Upper lobe of left lung (tissue), 6 donors: ENCODE results near the gene CTBP2. TPM values are rescaled to one million over a fixed set of nuclear protein-coding genes. Genes with fewer than 3 reads are reported as not detected.

Source experiments
- ATAC-seq, 2 donors: fragments of 200-7000 bp; cut with Tn5 transposase; one replicate each; pipeline ENCODE4 v1.9.1; 2022; ENCODE audit warnings: mild to moderate bottlenecking in 2 of 2, moderate library complexity in 2 of 2; ENCODE audit not compliant: low FRiP score in 2 of 2
- DNase-seq, 2 donors: peaks; one replicate each; pipeline ENCODE4 v3.0.0-alpha.2; 2019 to 2020
- H3K27ac ChIP-seq, 4 donors: fragments of 200-600 bp; sonication (generic); one replicate each; pipeline ENCODE4 v1.5.1; 2016 to 2019
- H3K27me3 ChIP-seq, 4 donors: fragments of 200-600 bp; sonication (generic); one replicate each; pipeline ENCODE4 v1.5.1; 2017 to 2019
- H3K36me3 ChIP-seq, 4 donors: fragments of 200-600 bp; sonication (generic); one replicate each; pipeline ENCODE4 v1.5.1; 2016 to 2019
- H3K4me1 ChIP-seq, 4 donors: fragments of 200-600 bp; sonication (generic); one replicate each; pipeline ENCODE4 v1.5.1; 2018 to 2019
- H3K4me3 ChIP-seq, 4 donors: fragments of 200-600 bp; sonication (generic); one replicate each; pipeline ENCODE4 v1.5.1; 2017 to 2019; ENCODE audit warnings: mild to moderate bottlenecking in 2 of 4, moderate library complexity in 1 of 4
- H3K9me3 ChIP-seq, 4 donors: fragments of 200-600 bp; sonication (generic); one replicate each; pipeline ENCODE4 v1.5.1; 2018 to 2019
- EP300 ChIP-seq, 4 donors: sonication (generic); formaldehyde crosslinking; IDR thresholded peaks; one replicate each; pipeline ENCODE4 v1.5.1; 2017; ENCODE audit warnings: antibody characterized with exemption in 4 of 4, control low read depth in 2 of 4
- POLR2A ChIP-seq, 4 donors: fragments of 450-650 bp; IDR thresholded peaks; one replicate each; pipeline ENCODE4 v1.5.1; 2016 to 2017; ENCODE audit warnings: antibody characterized with exemption in 4 of 4, mild to moderate bottlenecking in 2 of 4
- POLR2AphosphoS5 ChIP-seq, 2 donors: sonication (generic); formaldehyde crosslinking; IDR thresholded peaks; one replicate each; pipeline ENCODE4 v1.5.1; 2017; ENCODE audit warnings: antibody characterized with exemption in 2 of 2
- WGBS, 2 donors: methylation state at CpG; one replicate each; pipeline ENCODE4 v1.1.5; 2017 to 2018; 5-methylcytosine and 5-hydroxymethylcytosine counted together
- total RNA-seq, 6 donors: library from RNA; depleted of rRNA in 4 of 6; stranded (reverse); fragments of >200 nt in 4 of 6; gene quantifications; one replicate each; pipeline versions ENCODE4 v1.1.0 to v1.2.1, GENCODE V29; 2016 to 2021
- TF ChIP-seq, protein P1 (sequence below), 6 experiments: fragments of 450-650 bp in 4 of 6; fragments of 200-600 bp in 2 of 6; sonication (generic) in 2 of 6; IDR thresholded peaks; one replicate each; pipeline ENCODE4 v1.5.1; 2016 to 2019; ENCODE audit warnings: antibody characterized with exemption in 6 of 6
- donor health status: DM: no; HTN: no; CAD: no; lungs with moderate emphysema.
- donor health status: DM: no; HTN: yes; CAD: no; lungs with severe emphysema.

Gene CTBP2
- total RNA-seq, 6 donors from 2014 or later, result 47.1 to 82.5 (median 59.7) TPM

DNA sequence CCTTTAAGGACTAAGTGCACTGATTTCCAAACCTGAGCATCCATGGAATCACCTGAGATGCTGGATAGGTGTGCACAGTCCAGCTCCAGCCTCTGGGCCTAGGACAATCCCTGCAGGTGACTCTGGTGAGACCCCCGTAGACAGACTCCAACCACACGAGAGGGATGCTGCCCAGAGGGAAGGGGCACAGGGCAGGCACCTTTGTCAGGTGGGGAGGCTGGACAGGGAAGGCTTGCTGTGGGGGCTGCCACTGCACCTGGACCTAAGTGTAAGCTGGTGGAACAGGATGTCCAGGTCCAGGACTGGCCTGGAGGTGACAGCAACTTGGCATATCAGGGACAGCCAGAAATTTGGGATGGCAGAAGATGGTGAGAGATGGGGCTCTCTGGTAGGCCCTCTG lies 45.1 kb upstream of the CTBP2 start:
- DNase-seq, result no peak

DNA sequence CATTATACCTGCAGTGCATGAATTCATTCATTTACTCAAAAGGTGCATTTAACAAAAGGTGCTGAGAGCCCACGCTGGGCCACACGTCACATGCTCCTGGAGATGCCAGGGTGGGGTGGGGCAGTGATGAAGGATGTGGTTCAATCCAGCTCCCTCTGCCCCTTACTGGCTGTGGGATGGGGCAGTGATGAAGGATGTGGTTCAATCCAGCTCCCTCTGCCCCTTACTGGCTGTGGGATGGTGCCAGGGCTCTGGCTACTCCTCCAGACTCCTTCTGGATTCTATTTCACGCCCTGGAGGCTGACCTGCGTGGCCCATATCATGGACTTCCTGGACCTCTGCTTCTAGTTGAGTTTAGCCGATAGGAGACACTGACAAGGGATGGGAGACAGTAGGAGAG lies 44.0 kb upstream of the CTBP2 start:
- no peak overlapping the region for H3K27ac ChIP-seq
- no peaks in the 10 kb centered on the region for H3K36me3 ChIP-seq
- H3K4me1 ChIP-seq, result no peaks in the 10 kb centered on the region
- WGBS, 2 donors, result 84 to 90% methylated on average over 2 to 5 of the region's 5 CpGs
- no peak overlapping the region for H3K4me3 ChIP-seq
- ATAC-seq (no peak), DNase-seq (no peak)
- no peaks in the 10 kb centered on the region for H3K9me3 ChIP-seq
- no peak for TF ChIP-seq POLR2AphosphoS5 (IDR thresholded peaks at IDR 0.05)
- no peak for TF ChIP-seq EP300 (IDR thresholded peaks at IDR 0.05)
- TF ChIP-seq, protein P1, sequence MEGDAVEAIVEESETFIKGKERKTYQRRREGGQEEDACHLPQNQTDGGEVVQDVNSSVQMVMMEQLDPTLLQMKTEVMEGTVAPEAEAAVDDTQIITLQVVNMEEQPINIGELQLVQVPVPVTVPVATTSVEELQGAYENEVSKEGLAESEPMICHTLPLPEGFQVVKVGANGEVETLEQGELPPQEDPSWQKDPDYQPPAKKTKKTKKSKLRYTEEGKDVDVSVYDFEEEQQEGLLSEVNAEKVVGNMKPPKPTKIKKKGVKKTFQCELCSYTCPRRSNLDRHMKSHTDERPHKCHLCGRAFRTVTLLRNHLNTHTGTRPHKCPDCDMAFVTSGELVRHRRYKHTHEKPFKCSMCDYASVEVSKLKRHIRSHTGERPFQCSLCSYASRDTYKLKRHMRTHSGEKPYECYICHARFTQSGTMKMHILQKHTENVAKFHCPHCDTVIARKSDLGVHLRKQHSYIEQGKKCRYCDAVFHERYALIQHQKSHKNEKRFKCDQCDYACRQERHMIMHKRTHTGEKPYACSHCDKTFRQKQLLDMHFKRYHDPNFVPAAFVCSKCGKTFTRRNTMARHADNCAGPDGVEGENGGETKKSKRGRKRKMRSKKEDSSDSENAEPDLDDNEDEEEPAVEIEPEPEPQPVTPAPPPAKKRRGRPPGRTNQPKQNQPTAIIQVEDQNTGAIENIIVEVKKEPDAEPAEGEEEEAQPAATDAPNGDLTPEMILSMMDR (IDR thresholded peaks at IDR 0.05), result no peak
- TF ChIP-seq POLR2A (IDR thresholded peaks at IDR 0.05), result no peak
- no peaks in the 10 kb centered on the region for H3K27me3 ChIP-seq

More for the DNA sequence above, 45.1 kb upstream of the CTBP2 start:
- TF ChIP-seq EP300 (IDR thresholded peaks at IDR 0.05) (no peak), POLR2A (IDR thresholded peaks at IDR 0.05) (no peak), POLR2AphosphoS5 (IDR thresholded peaks at IDR 0.05) (no peak)
- TF ChIP-seq, protein P1 (IDR thresholded peaks at IDR 0.05), result no peak
- Histone ChIP-seq H3K27me3 (no peaks in the 10 kb centered on the region), H3K27ac (no peak overlapping the region), H3K4me3 (no peak overlapping the region), H3K36me3 (no peaks in the 10 kb centered on the region), H3K9me3 (no peaks in the 10 kb centered on the region), H3K4me1 (no peaks in the 10 kb centered on the region)
- WGBS, 2 donors, result 82 to 100% methylated on average over 2 of the region's 2 CpGs
- ATAC-seq, result no peak

DNA sequence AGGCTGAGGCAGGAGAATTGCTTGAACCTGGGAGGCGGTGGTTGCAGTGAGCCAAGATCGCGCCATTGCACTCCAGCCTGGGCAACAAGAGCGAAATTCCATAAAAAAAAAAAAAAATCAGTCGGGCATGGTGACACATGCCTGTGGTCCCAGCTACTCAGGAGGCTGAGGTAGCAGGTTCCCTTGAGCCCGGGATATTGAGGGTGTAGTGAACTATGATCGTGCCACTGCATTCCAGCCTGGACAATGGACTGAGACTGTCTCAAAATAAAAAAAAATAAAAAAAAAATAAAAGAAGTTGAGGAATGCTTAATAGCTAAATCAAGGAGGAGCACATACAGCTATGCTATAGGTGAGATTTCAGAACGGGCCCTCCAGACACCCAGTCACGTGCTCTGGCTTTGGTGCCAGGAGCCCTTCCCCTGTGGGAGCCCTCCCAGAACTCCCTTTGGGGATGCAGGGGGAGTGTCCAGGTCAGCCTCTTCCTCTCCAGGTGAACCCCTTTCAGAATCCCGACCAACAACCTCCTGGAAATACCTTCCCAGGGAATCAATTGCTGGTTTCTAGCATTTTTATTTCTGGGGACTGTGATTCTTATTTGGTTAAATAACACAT lies 42.9 kb upstream of the CTBP2 start:
- TF ChIP-seq EP300 (IDR thresholded peaks at IDR 0.05), result no peak
- TF ChIP-seq POLR2AphosphoS5 (IDR thresholded peaks at IDR 0.05), result no peak
- TF ChIP-seq, protein P1 (IDR thresholded peaks at IDR 0.05), result no peak
- TF ChIP-seq POLR2A (IDR thresholded peaks at IDR 0.05), result no peak
- WGBS, 2 donors, result 84 to 90% methylated on average over 10 of the region's 10 CpGs
- Histone ChIP-seq H3K4me1 (no peaks in the 10 kb centered on the region), H3K36me3 (no peaks in the 10 kb centered on the region), H3K27ac (no peak overlapping the region), H3K9me3 (no peaks in the 10 kb centered on the region), H3K4me3 (no peak overlapping the region), H3K27me3 (no peaks in the 10 kb centered on the region)
- DNase-seq, result no peak
- ATAC-seq, result no peak

DNA sequence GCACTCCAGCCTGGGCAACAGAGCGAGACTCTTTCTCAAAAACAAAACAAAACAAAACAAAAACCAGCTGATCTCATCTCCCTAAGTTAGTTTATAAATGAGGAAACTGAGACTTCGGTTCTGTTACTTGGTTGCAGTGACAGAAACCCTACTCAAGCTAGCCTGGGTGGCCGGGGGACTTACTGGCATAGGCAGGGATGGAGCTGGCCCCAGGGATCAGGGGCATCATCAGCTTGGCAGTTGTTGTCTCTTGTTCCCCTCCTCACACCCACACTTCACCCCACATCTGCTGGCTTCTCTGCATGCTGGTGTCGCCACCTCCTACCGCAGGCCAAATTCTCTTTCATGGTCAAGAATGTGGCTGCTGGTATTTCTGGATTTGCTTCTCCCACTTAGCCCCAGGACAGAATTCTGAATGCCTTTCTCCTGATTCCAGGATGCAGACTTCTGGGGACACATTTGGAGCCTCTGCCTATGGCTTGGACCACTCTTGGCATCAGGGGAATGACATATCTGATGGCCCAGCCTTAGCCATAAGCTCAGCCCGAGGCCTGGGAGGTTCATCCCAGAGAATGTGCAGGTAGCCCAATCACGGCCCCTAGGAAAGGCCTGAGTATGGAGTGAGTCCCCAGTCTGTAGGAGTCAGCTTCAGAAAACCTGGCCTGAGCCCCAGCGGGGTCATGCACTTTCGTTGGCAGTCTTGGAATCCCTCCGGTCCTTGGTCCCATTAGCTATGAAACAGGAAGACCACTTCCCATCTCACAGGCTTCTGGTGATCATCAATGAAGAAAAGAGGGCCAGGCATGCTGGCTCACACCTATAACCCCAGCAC lies 41.6 kb upstream of the CTBP2 start:
- Histone ChIP-seq H3K9me3 (no peaks in the 10 kb centered on the region), H3K27ac (no peak overlapping the region), H3K4me1 (no peaks in the 10 kb centered on the region), H3K27me3 (no peaks in the 10 kb centered on the region), H3K4me3 (no peak overlapping the region), H3K36me3 (no peaks in the 10 kb centered on the region)
- ATAC-seq, result no peak
- no peak for DNase-seq
- 89 to 92% methylated on average over 10 of the region's 10 CpGs for WGBS, 2 donors
- TF ChIP-seq, protein P1 (IDR thresholded peaks at IDR 0.05), result no peak
